Activated CD4-positive, CD25-positive, alpha-beta regulatory T cell treated with anti-CD3 and anti-CD28 coated beads, Interleukin-2, amount 50 U/mL, for 72 hours (primary cell): ENCODE results near the gene CABLES1.
"Not testable (repeated sequence)": the region's sequence is repeated elsewhere in the genome, so short reads cannot be mapped to it uniquely, and the experiment has no call there.

Source experiments
- DNase-seq: peaks from one replicate; pipeline ENCODE4 v3.0.0; 2021

CABLES1 gene

DNA sequence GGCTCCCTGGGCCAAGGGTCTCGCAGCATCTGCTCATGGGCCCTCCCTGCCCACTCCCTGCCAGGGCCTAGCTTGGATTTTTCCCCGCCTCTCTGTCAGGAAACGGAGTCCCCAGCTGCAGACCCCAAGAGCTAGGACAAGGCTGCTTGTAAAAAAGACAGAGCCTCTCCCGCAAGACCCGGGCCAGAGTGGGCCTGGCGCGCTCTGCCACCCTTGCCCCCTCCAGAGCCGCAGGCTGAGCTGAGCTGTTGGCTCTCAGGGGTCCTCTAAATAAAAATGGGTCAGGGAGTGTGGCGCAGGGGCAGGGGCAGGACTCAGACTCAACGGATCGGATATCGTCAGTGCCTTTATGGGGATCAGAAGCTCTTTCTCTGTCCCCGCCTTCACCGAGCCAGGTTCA, 112.6 kb downstream of the CABLES1 start:
- DNase-seq: no peak

DNA sequence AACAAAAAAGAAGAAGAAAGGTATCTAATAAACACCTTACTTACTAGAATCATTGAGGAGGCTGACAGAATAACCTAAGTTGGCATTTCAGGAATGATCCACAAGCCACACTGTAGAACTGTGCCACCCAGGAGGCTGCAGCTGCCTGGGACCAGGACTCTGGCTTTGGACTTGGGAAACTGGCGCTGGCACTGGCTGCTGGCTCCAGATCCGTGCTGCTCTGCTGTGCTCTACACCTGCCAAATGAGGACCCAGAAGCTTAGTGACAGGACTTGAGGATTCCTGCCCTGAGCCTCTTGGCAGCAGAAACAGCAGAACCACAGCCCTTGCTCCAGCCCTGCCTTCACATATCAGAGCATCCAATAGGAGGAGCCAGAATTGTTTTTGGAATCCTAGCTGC, 113.5 kb downstream of the CABLES1 start:
- DNase-seq: no peak

DNA sequence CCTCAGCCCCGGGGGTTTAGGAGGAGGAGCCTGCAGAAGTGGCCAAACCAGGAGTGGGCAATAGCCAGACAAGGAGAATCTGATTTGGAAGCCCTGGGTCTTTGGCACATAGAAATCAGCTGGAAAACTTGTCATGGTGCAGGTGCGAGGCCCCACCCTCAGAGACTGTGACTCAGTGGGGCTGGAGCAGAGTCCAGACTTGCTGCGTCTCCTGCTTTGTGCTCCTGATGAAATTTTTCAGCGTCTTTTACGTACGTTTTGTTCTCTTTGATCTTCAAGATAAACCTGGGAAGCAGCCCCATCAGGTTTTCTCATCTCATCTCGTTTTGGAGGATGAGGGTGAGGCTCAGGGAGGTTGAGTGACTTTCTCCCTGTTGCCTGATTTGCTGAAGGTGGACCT, 114.1 kb downstream of the CABLES1 start:
- DNase-seq: no peak

DNA sequence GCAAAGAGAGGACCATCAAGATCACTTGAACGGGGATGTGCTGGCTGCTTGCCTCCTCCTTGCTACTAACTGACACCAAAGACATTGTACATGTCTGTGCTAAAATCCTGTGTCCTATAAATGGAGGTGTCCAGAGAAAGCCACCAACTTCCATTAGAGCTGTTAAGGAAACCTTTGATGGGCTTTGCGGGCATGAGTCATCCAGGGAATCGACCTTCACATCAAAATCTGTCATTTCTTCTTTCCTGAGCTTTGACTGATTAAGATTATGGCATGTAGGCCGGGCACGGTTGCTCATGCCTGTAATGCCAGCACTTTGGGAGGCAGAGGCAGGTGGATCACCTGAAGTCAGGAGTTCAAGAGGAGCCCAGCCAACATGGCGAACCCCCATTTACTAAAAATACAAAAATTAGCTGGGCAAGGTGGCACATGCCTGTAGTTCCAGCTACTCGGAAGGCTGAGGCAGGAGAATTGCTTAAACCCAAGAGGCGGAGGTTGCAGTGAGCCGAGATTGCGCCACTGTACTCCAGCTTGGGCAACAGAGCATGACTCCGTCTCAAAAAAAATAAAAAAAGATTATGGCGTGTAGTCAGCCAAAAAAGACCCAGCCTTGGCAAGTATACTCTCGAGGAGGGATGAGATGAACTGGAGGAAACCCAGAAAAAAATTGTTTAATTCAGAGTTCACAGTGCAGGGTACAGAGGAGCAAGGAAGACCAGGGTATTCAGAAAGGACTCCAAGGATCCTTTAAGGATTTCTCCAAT, 115.8 kb downstream of the CABLES1 start:
- DNase-seq: no peak

DNA sequence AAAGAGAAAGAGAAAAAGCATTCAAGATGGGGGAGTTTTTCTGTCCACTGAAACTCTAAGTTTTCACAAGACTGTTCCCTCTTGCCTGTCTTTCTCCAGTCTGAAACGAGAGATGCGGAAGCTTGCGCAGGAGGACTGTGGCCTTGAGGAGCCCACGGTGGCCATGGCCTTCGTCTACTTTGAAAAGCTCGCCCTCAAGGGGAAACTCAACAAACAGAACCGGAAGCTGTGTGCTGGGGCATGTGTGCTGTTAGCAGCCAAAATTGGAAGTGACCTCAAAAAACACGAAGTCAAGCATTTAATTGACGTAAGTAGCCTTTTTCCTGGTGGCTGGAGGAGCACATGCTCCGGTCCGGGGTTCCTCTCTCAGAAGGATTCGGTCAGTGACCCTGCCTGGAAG, 118.3 kb downstream of the CABLES1 start:
- no peak for DNase-seq

DNA sequence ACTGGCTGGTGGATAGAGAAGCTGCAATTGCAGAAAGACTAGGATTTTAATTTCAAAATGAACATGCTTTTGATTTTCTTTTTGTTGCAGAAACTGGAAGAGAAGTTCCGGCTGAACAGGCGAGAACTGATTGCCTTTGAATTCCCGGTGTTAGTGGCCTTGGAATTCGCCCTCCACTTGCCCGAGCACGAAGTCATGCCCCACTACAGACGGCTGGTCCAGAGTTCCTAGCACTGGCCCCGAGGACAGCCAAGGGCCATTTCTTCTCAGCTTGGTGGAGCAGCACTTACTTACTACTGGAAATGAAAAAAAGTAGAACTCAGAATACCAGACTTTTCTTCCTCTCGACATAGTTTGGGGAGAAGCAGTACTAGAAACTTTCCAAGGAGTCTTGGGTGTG, 121.9 kb downstream of the CABLES1 start:
- no peak for DNase-seq

DNA sequence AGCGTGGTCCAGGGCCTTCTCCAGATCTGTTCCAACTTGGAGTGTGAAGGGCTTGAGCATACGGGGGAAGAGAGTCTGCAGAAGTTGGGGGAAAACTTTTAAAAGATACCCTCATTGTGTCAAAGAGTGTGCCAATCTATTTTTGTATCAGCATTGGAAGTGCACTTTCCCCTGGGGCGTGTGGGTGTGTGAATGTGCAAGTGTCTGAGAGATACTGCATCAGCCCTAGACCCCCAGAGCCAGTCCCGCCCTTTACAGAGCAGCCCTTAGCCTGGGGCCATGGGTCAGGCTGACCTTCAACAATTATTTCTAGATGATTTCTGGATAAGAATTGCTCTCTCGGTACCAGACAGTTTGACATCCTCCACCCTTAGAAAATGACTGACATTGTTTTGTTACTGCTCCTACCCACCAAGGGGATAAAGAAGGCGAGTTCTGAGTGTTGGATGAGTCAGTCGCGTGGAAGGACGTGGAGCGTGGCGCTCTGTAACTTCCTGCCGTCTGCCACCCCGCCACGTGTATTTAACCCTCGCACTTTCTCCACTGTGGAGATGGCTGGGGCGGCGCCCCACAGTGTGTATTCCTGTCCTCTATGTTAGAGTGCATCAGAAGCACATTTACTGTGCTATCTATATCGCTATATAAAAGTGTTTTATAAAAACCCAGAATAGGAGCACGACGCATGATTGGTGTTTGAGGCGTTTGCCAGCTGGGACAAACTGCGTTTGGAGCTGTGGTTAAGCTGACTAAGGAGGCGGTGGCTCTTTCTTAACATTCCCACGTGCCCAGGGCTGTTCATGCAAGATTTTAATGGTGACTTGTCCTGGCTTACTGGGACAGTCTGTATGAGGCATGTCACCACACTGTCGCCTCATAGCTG, 122.6 kb downstream of the CABLES1 start:
- DNase-seq: no peak

DNA sequence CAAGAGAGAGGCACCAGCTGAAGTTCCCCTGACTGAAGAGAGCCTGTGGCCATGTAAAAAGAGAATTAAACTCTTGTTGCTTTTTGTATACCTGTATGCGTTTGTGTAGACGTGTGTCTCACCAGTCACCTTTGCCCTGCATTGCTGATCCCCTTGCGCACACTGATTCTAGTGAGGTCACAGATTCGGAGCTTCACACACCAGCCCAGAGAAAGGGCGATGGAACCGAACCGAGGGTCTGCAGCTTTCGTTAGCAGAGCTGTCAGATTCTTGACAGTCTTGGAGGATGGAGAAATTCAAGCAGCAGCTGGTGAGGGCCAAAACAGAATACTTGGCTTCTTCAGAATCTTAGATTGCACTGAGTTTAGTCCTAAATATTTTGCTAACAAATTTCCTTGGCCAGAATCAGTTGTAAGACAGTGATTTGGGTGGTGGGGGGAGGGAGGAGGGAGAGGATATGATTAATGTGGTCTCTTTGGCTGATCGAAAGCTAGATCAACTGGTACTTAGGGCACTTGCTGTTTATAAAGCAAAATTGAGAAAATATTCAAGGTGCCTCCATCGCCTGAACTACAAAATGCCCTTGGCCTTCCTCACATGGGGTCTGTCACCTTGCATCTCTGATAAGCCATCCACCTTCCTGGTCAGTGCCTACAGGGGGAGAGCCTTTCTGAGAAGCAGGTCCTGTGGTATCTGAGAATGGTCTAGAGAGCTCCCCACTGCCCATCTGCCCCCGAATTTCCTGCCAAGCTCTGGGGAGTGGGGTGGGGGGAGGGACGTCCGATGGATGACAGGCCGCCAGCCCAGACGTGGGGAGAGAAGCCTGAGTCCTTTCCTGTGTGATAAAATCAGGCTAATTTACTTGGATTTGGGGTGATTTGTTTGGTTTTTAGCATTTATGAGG, 123.5 kb downstream of the CABLES1 start:
- no peak for DNase-seq

DNA sequence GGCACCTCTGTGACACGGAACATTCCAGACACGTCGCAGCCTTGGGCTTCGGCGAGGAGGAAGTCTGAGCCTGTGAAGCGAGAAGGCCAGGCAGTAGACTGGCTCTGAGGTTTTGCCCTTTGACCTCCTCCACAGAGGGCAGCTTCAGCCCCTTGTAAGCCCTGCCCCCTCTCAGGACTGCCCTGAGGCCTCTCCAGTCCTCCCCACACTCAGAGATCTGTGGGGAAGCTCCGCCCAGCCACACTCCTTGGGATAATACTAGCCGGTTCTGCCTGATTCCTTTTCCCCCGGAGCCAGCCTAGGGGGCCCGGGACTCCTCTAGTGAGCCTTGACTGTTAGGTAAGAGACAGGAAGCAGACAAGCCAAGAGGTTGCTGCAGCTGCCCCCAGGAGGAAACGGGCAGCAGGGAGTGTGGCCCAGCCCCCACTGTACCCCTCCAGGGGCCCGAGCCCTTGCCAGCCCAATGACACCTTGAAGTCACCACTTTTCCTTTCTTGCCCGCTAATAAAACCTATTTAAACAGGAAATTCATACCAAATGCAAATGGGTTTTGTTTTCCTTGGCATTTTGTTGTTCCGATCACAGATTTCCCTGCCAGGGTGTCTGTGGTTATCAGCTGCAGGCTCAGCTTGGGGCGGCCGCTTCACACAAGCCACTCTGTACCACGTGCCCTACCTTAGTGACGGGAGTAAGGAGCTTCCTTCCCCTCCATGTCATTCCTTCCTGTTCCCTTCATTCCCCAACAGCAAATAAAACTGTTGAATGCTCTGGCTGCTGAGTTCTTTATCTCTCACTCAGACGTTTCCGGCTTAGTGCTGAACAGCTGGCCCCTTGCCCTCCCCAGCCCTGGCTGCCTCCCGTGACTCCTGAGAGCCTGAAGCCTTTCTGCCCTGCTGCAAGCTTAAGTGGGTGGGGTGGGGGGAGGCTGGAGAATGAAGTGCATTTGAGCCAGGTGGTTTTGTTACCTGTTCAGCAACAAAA, 124.7 kb downstream of the CABLES1 start:
- DNase-seq: no peak

DNA sequence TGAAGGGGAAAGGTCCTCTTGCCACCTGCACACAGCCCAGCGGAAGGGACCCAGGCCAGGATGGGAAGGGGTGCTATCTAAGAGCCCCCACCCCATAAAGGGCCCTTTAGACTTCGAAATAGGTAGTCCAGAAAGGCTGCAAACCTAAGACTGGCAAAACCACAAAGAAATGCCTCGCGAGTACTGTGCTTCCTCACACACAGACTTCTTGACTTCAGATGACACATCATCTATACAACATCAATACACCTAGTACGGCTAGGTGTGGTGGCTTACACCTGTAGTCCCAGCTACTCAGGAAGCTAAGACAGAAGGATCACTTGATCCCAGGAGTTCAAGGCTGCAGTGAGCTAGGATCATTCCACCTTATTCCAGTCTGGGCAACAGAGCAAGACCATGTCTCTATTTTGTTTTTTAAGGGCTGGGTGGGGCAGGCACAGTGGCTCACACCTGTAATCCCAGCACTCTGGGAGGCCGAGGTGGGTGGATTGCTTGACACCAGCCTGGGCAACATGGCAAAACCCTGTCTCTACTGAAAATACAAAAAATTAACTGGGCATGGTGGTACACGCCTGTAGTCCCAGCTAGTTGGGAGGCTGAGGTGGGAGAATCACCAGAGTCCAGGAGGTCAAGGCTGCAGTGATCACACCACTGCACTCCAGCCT, 125.8 kb downstream of the CABLES1 start:
- no peak for DNase-seq

DNA sequence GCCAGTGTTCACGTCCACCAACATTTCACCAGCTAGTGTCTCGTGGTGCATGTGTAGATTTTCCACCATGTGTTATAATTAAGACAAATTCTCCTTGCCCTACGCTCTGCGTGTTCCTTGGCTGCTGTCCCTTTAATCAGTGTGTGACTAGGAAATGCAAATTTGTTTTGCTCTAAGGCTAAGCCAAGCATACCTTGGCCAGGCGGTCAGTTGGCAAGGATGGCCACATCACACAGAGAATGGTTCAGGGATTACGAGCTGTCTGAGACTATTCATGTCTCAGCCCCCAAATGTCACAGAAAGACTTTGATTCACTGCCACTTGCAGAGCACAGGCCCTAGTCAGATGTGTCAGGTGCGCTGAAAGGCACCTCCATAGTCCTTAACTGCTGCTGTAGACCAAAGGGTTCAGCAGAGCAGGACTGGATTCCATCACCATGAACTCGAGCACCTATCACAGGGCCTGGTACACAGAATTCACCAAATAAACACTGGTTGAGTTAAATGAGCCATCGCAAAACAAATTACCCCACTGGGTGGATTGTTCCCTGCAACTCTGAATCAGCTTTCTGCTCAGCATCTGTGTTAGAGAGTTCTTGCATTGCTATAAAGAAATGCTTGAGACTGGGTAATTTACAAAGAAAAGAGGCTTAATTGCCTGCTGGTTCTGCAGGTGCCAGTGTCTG, 128.4 kb downstream of the CABLES1 start:
- DNase-seq: no peak

DNA sequence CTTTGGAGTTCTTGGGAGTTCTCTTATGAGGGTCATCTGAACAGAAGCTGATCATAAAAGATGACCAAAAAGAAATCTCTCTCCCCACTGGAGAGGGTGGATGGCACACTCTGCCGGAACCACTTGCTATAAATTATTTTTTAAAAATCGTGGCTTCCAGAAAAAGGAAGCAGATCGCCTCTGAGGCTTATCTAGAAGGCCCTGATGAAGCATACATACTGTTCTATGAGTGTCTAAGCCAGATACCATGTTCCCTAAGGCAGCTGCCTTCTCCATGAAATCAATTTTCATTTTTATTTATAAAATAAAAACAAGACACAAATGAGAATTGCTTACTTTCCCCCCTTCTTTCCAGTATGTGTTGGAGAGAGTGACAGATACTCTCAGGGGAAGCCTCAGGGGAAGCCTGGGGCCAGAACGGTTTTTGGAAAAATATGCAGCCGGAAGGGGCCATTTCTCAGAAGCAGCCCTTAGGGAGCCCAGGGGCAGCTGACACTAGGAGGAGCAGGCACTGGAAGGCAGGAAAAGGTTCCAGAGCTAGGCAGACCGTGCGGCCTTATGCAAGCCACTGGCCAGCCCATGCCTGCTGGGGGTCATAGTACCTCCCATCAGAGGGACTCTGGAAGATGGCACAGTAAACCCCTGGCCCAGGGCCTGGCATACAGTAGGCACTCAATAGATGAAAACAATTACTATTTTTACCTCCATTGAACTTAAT, 130.6 kb downstream of the CABLES1 start:
- DNase-seq: no peak

DNA sequence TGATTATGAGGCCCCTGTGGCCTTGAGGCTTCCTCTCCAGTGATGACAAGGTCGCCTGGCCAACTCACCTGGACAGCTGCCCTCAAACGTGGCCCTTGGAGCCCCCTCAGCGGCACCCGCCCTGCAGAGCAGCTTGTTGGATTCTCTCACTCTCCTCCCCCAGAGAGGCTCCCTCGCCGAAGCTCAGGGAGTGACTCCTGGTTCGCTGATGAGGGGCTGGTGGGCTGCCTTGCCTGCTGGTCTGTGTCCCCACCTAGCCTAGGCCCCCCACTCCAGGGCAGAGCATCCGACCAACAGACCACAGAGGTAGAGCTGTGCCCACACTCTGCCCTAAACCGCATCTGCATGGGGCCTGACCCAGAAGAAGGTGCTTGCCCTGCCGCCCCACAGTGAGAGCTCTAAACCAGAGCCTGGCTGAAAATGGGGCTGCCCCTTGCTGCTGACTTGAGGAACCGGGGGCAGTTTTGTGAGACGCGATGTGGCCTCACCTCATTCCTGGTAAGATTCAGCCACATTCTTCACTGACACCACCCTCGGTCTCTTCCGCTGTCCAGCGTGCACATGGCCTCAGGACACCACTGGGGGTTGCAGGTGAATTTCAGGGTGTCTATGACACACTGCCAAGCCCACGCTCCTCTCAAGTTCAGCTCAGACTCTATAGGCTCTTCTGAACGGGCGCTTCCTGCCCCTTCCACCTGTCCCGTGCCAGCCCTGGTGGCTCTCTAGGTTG, 131.6 kb downstream of the CABLES1 start:
- no peak for DNase-seq

DNA sequence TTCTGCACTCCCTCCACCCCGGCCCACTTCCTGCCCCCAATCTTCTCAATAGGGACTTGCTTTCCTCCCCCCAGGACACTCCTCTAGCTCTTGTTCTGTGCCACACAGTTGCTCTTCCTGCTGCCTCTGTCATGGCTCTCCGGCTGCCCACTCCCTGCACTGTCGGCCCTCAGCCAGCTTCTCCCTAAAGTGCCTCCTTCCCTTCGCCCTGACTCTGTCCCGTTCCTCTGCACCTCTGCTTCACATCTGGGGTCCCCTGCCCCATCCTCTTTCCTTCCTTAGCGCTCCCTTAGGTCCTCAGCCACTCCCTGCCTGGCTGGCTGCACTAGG, 132.1 kb downstream of the CABLES1 start:
- DNase-seq: no peak

DNA sequence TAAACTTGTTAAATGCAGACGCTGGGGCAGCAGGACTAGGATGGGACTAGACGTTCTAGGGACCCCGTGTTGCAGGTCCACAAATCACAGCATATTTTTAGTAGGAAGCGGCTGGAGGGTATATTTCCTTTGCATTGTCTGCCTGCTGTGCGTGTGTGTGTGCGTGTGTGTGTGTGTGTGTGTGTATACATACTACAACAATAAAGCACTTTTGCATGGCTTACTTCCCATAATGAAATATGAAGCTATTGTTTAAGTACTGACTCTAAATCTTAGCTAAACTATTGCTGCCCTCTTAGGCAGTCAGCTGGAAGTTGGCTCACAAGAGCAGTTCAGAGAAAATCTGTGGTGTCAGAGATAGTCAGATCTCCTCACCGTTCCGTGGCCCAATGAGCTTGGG, 133.4 kb downstream of the CABLES1 start:
- no peak for DNase-seq

DNA sequence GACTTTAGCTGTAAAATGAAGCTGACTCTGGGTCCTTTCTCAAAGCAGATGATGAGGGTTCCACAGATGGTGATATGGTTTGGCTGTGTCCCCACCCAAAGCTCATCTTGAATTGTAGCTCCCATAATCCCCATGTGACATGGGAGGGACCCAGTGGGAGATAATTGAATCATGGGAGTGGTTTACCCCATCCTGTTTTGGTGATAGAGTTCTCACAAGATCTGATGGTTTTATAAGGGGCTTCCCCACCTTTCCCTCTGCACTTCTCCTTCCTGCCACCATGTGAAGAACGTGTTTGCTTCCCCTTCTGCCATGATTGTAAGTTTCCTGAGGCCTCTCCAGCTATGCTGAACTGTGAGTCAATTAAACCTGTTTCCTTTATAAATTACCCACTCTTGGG, 133.8 kb downstream of the CABLES1 start:
- DNase-seq: not testable (repeated sequence)

DNA sequence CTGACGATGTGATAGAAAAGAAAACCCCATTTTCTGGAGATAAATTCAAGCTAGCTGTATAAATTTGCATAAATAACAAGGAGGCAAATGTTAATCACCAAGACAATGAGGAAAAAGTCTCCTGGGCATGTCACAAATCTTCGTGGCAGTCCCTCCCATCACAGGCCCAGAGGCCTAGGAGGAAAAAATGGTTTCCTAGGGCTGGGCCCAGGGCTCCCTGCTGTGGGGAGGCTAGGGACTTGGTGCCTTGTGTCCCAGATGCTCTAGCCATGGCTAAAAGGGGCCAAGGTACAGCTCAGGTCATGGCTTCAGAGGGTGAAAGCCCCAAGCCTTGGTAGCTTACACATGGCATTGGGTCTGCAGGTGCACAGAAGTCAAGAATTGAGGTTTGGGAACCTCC, 134.6 kb downstream of the CABLES1 start:
- DNase-seq: no peak

DNA sequence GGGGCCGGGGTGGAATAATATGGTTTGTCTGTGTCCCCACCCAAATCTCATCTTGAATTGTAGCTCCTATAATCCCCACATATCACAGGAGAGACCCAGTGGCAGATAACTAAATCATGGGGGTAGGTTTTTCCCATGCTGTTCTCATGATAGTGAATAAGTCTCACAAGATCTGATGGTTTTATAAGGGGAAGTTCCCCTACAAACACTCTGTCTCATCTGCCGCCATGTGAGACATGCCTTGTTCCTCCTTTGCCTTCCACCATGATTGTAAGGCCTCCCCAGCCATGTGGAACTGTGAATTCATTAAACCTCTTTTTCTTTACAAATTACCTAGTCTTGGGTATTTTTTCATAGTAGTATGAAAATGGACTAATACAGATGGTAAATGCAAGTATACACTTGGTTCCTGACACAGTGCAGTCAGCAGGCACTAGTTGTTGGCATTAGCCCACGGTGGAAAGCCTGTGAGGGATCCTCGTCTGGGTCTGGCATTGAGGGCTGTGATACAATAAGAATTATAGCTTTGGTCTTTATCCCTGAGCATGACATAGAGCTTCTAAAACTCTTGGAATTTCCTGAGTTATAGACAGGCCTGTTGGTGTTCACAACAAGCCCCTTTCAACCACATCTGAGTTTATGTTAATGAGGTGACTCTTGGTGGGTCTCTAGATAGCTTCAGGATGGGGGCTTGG, 135.8 kb downstream of the CABLES1 start:
- DNase-seq: no peak
